Suprapubic skin (tissue), 4 donors: ENCODE measurements around the gene LRCH1.

Experiments
- CTCF ChIP-seq, 2 donors: fragments of 200-600 bp in 1 of 2; fragments of 450-650 bp in 1 of 2; sonication (generic) in 1 of 2; IDR thresholded peaks; one replicate each; pipeline ENCODE4 v1.5.1; 2016 to 2019; ENCODE audit warnings: antibody characterized with exemption in 2 of 2, mild to moderate bottlenecking in 1 of 2, moderate library complexity in 1 of 2
- EP300 ChIP-seq: sonication (generic); formaldehyde crosslinking; IDR thresholded peaks from one replicate; pipeline ENCODE4 v1.6.1; 2017; ENCODE audit warnings: antibody characterized with exemption
- POLR2A ChIP-seq, 2 donors: fragments of 450-650 bp; IDR thresholded peaks; one replicate each; pipeline ENCODE4 v1.6.1; 2017; ENCODE audit warnings: antibody characterized with exemption in 2 of 2, mild to moderate bottlenecking in 2 of 2, moderate library complexity in 2 of 2
- POLR2AphosphoS5 ChIP-seq, 3 donors: sonication (generic); formaldehyde crosslinking; IDR thresholded peaks; one replicate each; pipeline ENCODE4 v1.6.1; 2017; ENCODE audit warnings: antibody characterized with exemption in 3 of 3

GRCh38 chr13:46542833-46543232 lies 10.1 kb upstream of the LRCH1 start:
- TF ChIP-seq POLR2AphosphoS5 (IDR thresholded peaks at IDR 0.05) (no peak), CTCF (IDR thresholded peaks at IDR 0.05) (no peak), POLR2A (IDR thresholded peaks at IDR 0.05) (no peak), EP300 (no peak)
